Activated B cell treated with CpG ODN at 0.5 μM for 24 hours (primary cell): Measurements from ENCODE around the gene RAP1GDS1. TPM values are rescaled to one million over a fixed set of nuclear protein-coding genes. Genes with fewer than 3 reads are reported as not detected.

Source experiments
- ATAC-seq: fragments of 200-7000 bp; cut with Tn5 transposase; one replicate; pipeline ENCODE4 v1.10.0; 2021; ENCODE audit warnings: low read depth, mild to moderate bottlenecking, moderate library complexity
- CTCF ChIA-PET: fragments of 350-600 bp; sonication (Branson Sonifier 250); formaldehyde crosslinking; loops from one replicate; lab custom pipeline; 2021; ENCODE audit warnings: antibody characterized with exemption; lab: Charles Lee
- POLR2A ChIA-PET: fragments of 350-600 bp; sonication (Branson Sonifier 250); formaldehyde crosslinking; loops from one replicate; lab custom pipeline; 2021; ENCODE audit warnings: antibody characterized with exemption; lab: Charles Lee
- DNase-seq: peaks from one replicate; pipeline ENCODE4 v3.0.0; 2022
- H3K27ac Mint-ChIP-seq: one replicate; pipeline ENCODE4 v1.8.0; 2020; ENCODE audit warnings: mixed read lengths
- H3K27me3 Mint-ChIP-seq: one replicate; pipeline ENCODE4 v1.8.0; 2021; ENCODE audit warnings: mixed read lengths
- H3K36me3 Mint-ChIP-seq: one replicate; pipeline ENCODE4 v1.8.0; 2021; ENCODE audit warnings: low read depth, mixed read lengths
- H3K4me1 Mint-ChIP-seq: one replicate; pipeline ENCODE4 v1.8.0; 2021; ENCODE audit warnings: mixed read lengths
- H3K4me3 Mint-ChIP-seq: one replicate; pipeline ENCODE4 v1.8.0; 2020; ENCODE audit warnings: mild to moderate bottlenecking, mixed read lengths
- H3K9me3 Mint-ChIP-seq: one replicate; pipeline ENCODE4 v1.8.0; 2020; ENCODE audit warnings: mixed read lengths
- intact Hi-C: fragments of 100-400 bp; cut with micrococcal nuclease; formaldehyde crosslinking; loops from one replicate; pipeline ENCODE4 v1.15.1; 2024
- total RNA-seq: library from RNA; stranded (reverse); gene quantifications from 2 replicates; pipeline ENCODE4 v1.2.3, GENCODE V29; 2022
- TF ChIP-seq, protein P1 (sequence below): fragments of 200-600 bp; IDR thresholded peaks from one replicate; pipeline ENCODE4 v1.8.0; 2022; ENCODE audit warnings: antibody characterized with exemption, mild to moderate bottlenecking

RAP1GDS1 gene
- total RNA-seq, 1 donor from 2014 or later, result 54.6 TPM

GRCh38 chr4:98433691-98434090 is 172.5 kb downstream of the RAP1GDS1 start:
- POLR2A ChIA-PET, result no interaction called here
- peaks cover 45% of the 10 kb centered on the region for H3K36me3 Mint-ChIP-seq
- CTCF ChIA-PET, result no interaction called here
- H3K27ac Mint-ChIP-seq, result no peak overlapping the region
- TF ChIP-seq, protein P1, sequence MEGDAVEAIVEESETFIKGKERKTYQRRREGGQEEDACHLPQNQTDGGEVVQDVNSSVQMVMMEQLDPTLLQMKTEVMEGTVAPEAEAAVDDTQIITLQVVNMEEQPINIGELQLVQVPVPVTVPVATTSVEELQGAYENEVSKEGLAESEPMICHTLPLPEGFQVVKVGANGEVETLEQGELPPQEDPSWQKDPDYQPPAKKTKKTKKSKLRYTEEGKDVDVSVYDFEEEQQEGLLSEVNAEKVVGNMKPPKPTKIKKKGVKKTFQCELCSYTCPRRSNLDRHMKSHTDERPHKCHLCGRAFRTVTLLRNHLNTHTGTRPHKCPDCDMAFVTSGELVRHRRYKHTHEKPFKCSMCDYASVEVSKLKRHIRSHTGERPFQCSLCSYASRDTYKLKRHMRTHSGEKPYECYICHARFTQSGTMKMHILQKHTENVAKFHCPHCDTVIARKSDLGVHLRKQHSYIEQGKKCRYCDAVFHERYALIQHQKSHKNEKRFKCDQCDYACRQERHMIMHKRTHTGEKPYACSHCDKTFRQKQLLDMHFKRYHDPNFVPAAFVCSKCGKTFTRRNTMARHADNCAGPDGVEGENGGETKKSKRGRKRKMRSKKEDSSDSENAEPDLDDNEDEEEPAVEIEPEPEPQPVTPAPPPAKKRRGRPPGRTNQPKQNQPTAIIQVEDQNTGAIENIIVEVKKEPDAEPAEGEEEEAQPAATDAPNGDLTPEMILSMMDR, result no peak
- intact Hi-C loops, result no loop called here
- no peaks in the 10 kb centered on the region for H3K9me3 Mint-ChIP-seq
- H3K27me3 Mint-ChIP-seq, result no peaks in the 10 kb centered on the region
- DNase-seq (no peak), ATAC-seq (no peak)
- no peak overlapping the region for H3K4me3 Mint-ChIP-seq
- H3K4me1 Mint-ChIP-seq, result no peaks in the 10 kb centered on the region

- H3K27me3 Mint-ChIP-seq, result no peaks in the 10 kb centered on the region
- DNase-seq (no peak), ATAC-seq (no peak)
- H3K4me1 Mint-ChIP-seq, result peaks cover 4% of the 10 kb centered on the region
- intact Hi-C loops, result no loop called here
- no peak overlapping the region for H3K27ac Mint-ChIP-seq
- TF ChIP-seq, protein P1, result no peak
- no peaks in the 10 kb centered on the region for H3K9me3 Mint-ChIP-seq
- POLR2A ChIA-PET, result interaction anchor here (0.7 kb wide), 1 partner anchor 9 kb away, joined by 5 read pairs; no protein-coding TSS in a partner anchor
- CTCF ChIA-PET, result no interaction called here
- H3K36me3 Mint-ChIP-seq, result peaks cover 52% of the 10 kb centered on the region
- no peak overlapping the region for H3K4me3 Mint-ChIP-seq
Measured at GRCh38 chr4:98434816-98435215, 173.6 kb downstream of the RAP1GDS1 start.

DNA sequence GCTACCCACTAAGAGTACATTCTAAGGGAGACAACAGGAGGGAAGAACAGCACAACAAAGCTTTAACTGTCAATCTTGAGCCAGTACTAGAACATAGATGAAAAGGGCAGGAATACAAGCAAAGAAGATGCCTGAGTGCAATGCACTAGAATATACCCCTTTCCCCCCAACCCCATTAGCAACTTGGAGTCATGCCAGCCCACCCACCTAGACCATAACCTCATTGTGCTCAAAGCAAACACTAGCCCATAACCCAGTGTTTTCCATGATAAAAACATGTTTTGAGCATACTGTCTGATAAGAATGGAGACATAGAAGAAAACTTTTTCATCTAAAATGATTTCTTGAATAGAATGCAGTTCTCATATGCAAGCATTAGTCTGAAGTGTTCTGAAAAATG is 183.2 kb downstream of the RAP1GDS1 start:
- Mint-ChIP-seq H3K36me3 (peaks cover 37% of the 10 kb centered on the region), H3K4me3 (no peak overlapping the region)
- TF ChIP-seq, protein P1, result no peak

DNA sequence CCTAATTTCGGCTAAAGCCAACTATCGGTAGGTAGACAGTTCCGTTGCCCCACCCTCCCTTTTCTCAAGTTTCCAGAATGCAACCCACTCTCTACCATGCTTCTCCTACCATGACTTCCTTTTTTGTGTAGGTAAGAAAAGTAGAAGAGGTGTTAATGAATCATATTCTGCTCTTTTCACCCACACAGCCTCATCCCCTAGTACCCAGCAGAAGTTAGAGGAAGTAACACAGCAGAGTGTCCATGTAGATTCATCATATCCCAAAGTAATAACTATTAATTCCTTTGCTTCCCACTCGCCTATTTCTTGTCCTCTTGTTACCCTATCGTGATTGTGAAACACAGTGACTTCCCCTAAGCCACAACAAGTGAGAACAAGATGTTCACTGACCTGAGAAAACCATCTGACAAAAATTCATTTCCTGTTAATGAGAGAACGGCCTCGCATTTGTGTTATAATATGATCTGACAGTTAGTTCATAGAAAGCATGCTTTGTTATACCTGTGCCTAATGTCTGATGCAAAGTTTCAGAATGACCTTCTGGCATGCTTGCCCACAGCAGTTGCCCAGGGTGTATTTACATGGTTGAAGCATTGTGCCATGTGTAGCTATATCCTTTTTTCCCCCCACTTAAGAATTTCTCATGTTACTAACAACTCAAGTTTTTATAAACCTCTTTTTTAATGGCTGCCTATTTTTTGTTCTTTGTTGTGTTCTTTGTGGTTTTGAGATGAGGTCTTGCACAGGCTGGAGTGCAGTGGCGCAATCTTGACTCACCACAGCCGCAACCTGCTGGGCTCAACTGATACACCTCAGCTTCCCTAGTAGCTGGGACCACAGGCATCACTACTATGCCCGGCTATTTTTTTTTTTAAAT is 185.6 kb downstream of the RAP1GDS1 start:
- peak overlapping the region; percentile 87 for H3K27ac Mint-ChIP-seq
- ATAC-seq (peak; percentile 67), DNase-seq (no peak)
- H3K4me3 Mint-ChIP-seq, result peak overlapping the region; percentile 72
- intact Hi-C loops, result loop anchor here (1.0 to 5.0 kb wide), 6 partner anchors 185 to 551 kb away; partner anchors contain the start of genes EIF4E, METAP1, RAP1GDS1 and STPG2
- peaks cover 41% of the 10 kb centered on the region for H3K4me1 Mint-ChIP-seq
- POLR2A ChIA-PET, result interaction anchor here (0.8 to 1.7 kb wide), 4 partner anchors 186 to 483 kb away, joined by 3 to 13 read pairs (median 6); partner anchors contain the start of genes EIF4E, RAP1GDS1 and STPG2
- H3K27me3 Mint-ChIP-seq, result no peaks in the 10 kb centered on the region
- no peaks in the 10 kb centered on the region for H3K9me3 Mint-ChIP-seq
- CTCF ChIA-PET, result no interaction called here
- TF ChIP-seq, protein P1, result no peak
- peaks cover 21% of the 10 kb centered on the region for H3K36me3 Mint-ChIP-seq

More for the DNA sequence above, 183.2 kb downstream of the RAP1GDS1 start:
- ChIA-PET CTCF (no interaction called here), POLR2A (no interaction called here)
- H3K9me3 Mint-ChIP-seq, result no peaks in the 10 kb centered on the region
- peaks cover 41% of the 10 kb centered on the region for H3K4me1 Mint-ChIP-seq
- no peak overlapping the region for H3K27ac Mint-ChIP-seq
- ATAC-seq, result no peak
- DNase-seq, result no peak
- intact Hi-C loops, result no loop called here
- no peaks in the 10 kb centered on the region for H3K27me3 Mint-ChIP-seq

GRCh38 chr4:98447648-98448047 is 186.5 kb downstream of the RAP1GDS1 start:
- CTCF ChIA-PET, result no interaction called here
- TF ChIP-seq, protein P1, result no peak
- intact Hi-C loops, result loop anchor here (2.0 to 5.0 kb wide), 3 partner anchors 245 to 550 kb away; partner anchors contain the start of genes METAP1 and STPG2
- no peak for DNase-seq
- H3K4me1 Mint-ChIP-seq, result peaks cover 41% of the 10 kb centered on the region
- H3K27ac Mint-ChIP-seq, result peak overlapping the region; percentile 87
- peaks cover 13% of the 10 kb centered on the region for H3K36me3 Mint-ChIP-seq
- POLR2A ChIA-PET, result interaction anchor here (0.8 to 1.7 kb wide), 3 partner anchors 187 to 304 kb away, joined by 3 to 8 read pairs (median 3); partner anchors contain the start of genes RAP1GDS1 and STPG2
- H3K27me3 Mint-ChIP-seq, result no peaks in the 10 kb centered on the region
- peak overlapping the region; percentile 72 for H3K4me3 Mint-ChIP-seq
- H3K9me3 Mint-ChIP-seq, result peaks cover 2% of the 10 kb centered on the region
- peak; percentile 59 for ATAC-seq
